Measurements from ENCODE around the gene GAD1.

Gene GAD1

DNA sequence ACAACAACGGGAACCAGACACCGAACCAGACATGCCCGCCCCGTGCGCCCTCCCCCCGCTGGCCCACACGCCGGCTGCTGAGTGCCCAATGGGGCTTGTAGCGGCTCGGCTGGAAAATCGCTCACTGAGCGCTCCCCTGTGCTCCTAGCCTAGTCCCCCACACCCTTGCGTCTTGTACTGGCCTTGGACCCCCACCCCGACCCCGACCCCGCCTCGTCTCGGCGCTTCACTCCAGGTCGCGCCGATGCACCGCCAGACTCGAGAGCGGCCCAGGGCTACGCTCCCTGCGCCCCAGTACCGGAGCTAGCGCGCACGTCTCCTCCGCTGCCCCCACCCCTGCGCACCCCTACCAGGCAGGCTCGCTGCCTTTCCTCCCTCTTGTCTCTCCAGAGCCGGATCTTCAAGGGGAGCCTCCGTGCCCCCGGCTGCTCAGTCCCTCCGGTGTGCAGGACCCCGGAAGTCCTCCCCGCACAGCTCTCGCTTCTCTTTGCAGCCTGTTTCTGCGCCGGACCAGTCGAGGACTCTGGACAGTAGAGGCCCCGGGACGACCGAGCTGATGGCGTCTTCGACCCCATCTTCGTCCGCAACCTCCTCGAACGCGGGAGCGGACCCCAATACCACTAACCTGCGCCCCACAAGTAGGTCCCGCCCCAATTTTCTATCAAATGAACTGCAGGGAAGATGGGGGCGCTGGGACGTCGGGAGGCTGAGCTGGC lies 1.5 kb downstream of the GAD1 start:
- DNase-seq (ENCODE audit: low read depth): no peak
- TF ChIP-seq, protein P1, sequence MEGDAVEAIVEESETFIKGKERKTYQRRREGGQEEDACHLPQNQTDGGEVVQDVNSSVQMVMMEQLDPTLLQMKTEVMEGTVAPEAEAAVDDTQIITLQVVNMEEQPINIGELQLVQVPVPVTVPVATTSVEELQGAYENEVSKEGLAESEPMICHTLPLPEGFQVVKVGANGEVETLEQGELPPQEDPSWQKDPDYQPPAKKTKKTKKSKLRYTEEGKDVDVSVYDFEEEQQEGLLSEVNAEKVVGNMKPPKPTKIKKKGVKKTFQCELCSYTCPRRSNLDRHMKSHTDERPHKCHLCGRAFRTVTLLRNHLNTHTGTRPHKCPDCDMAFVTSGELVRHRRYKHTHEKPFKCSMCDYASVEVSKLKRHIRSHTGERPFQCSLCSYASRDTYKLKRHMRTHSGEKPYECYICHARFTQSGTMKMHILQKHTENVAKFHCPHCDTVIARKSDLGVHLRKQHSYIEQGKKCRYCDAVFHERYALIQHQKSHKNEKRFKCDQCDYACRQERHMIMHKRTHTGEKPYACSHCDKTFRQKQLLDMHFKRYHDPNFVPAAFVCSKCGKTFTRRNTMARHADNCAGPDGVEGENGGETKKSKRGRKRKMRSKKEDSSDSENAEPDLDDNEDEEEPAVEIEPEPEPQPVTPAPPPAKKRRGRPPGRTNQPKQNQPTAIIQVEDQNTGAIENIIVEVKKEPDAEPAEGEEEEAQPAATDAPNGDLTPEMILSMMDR (conservative IDR thresholded peaks at IDR 0.05; ENCODE audit: low read depth, low read length): no peak
- H3K4me3 ChIP-seq (ENCODE audit: low read length): peak overlapping the region; percentile 40

DNA sequence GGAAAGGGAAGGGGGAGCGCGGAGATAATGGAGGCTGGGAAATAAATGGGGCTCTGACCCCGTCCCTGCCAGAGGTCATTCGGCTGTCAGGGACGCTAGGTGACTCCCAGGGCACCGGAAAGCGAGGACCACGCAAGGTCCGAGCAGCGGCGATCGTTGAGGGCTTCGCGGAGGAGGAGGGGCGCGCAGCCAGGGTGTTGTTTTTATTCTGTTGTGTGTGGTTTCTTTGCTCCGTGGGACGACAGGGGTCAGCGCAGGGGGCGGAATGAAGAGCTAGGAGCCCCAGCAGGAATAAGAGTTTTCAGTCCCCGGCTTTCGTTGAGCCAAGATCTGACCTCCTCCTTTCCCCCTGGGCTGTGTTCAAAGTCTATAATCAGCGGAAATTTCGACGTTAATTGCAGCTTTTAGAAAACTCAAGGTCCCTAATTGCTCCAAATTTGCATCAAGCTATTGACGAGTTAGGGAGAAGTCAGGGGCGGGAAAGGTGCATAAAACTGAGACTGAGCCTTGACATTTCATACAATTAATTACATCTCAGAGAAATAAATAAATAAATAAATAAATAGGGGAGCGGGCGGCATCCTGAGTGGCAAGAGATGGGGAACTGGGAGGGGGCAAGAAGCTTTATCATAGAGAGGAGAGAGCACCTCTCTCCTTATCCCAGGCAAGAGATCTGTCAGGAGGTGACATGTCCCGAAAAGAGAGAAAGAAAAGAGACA lies 2.2 kb downstream of the GAD1 start:
- H3K4me3 ChIP-seq (ENCODE audit: low read length): no peak overlapping the region
- TF ChIP-seq, protein P1 (conservative IDR thresholded peaks at IDR 0.05; ENCODE audit: low read depth, low read length): no peak
- DNase-seq (ENCODE audit: low read depth): no peak

GRCh38 chr2:170819680-170820664 lies 3.3 kb downstream of the GAD1 start:
- TF ChIP-seq, protein P1 (conservative IDR thresholded peaks at IDR 0.05; ENCODE audit: low read depth, low read length): no peak
- H3K4me3 ChIP-seq (ENCODE audit: low read length): no peak overlapping the region

DNA sequence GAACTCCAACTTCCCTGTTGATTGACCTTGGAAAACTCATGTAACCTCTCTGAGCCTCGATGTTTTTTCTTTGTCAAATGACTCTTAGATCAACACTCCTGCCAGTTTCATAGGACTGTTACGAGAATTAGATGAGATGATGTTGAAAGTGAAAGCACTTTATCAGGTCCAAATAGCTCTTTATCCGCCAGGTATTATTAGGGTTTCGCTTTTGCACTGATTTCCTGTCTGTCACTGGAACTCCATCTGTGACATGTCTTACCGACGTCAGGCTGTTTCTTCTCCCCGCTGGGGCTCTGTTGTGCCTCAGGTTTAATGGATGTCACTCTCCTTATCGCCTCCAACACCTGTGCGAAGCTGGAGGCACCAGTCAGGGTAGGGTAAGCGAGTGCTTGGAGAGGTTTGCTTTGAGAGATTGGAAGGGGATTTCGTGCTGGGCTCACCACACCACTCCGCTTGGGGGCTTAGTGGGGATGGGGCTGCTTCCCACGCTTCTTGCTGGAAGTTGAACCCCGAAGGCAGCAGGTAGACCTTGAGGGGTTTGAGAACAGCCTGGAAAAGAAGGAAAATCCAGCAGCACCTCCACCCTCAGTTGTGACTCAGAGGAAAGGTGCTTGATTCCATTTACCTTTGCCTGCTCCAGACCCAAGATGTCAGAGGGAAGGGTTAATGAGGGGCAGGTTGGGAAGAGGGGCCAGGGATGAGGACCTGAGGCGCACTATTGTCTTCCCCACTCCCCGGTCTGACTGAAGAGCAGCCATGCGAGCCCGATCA lies 4.3 kb downstream of the GAD1 start:
- TF ChIP-seq, protein P1 (conservative IDR thresholded peaks at IDR 0.05; ENCODE audit: low read depth, low read length): no peak
- H3K4me3 ChIP-seq (ENCODE audit: low read length): no peak overlapping the region
- no peak for DNase-seq (ENCODE audit: low read depth)

More at GRCh38 chr2:170819680-170820664, 3.3 kb downstream of the GAD1 start:
- no peak for DNase-seq (ENCODE audit: low read depth)

GRCh38 chr2:170821531-170822289 lies 5.0 kb downstream of the GAD1 start:
- no peak for DNase-seq (ENCODE audit: low read depth)
- no peak overlapping the region for H3K4me3 ChIP-seq (ENCODE audit: low read length)
- TF ChIP-seq, protein P1 (conservative IDR thresholded peaks at IDR 0.05; ENCODE audit: low read depth, low read length): no peak
